ENCODE results near the gene TMEM87A. TPM values are rescaled to one million over a fixed set of nuclear protein-coding genes. Genes with fewer than 3 reads are reported as not detected.
A peak's percentile ranks its signal among the peaks of the same experiment; 100 is the strongest.
"Not testable (repeated sequence)": the region's sequence is repeated elsewhere in the genome, so short reads cannot be mapped to it uniquely, and the experiment has no call there.

Gene TMEM87A, protein sequence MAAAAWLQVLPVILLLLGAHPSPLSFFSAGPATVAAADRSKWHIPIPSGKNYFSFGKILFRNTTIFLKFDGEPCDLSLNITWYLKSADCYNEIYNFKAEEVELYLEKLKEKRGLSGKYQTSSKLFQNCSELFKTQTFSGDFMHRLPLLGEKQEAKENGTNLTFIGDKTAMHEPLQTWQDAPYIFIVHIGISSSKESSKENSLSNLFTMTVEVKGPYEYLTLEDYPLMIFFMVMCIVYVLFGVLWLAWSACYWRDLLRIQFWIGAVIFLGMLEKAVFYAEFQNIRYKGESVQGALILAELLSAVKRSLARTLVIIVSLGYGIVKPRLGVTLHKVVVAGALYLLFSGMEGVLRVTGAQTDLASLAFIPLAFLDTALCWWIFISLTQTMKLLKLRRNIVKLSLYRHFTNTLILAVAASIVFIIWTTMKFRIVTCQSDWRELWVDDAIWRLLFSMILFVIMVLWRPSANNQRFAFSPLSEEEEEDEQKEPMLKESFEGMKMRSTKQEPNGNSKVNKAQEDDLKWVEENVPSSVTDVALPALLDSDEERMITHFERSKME
- total RNA-seq: 45.4 and 52.6 TPM in 2 replicates

DNA sequence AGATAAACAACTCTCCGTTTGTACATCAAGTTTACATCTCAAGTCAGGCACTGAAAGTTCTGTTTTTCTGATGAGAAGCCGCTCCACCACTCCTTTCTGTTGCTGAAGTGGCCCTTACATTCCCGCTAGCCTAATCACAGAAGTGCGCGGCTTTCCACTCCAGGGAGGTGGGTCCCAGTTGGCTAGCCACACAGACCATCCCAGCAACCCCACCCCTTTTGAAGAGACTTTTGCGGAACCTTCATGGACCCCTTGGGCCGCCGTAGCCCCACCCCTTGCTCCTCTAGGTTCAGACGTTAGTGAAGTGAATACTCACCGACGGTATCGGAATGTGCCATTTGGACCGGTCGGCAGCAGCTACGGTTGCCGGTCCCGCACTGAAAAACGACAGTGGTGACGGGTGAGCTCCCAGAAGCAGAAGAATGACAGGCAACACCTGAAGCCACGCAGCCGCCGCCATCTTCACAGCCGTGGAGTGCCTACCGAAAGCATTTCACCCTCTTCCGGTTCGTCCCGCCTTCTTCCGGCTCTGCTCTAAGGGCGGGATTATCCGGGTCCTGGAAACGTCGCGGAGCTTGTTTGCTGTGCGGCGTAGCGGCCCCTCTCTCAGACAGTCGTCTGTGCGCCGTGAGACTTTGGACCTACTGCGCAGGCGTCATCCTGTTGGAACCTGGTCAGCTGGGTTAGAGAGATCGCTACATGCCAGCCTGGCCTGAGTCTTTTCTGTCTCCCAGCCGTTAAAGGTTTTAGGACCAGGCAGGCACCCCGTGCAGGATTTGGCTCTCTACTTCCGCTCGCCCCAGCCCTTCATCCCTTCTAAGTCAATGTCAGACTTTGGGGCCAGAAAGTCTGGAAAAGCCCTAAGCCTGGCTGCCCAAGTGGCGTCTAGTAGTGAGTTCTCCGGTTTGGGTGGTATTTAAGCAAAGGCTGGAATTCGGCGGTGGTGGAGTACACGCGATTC, at the start of gene TMEM87A, which contains the start of gene GANC:
TSS of gene TMEM87A (minus strand) at position 495 of the 961 bp plus-strand sequence. CDS start at position 460, 35 bp downstream.
TSS of gene GANC (plus strand) at position 263 of the 961 bp plus-strand sequence. CDS start 1,281 bp downstream, outside the sequence.
- peak within 1 kb of the TSS; percentile 100 for H3K4me3 Mint-ChIP-seq
- no peaks in the 10 kb centered on the region for H3K27me3 Mint-ChIP-seq
- H3K36me3 Mint-ChIP-seq (ENCODE audit: low read depth): peaks cover 48% of the 10 kb centered on the region
- H3K4me1 Mint-ChIP-seq: peaks cover 50% of the 10 kb centered on the region
- POLR2A ChIA-PET: interaction anchor here (0.6 to 2.0 kb wide), 23 partner anchors 14 to 1578 kb away, joined by 3 to 19 read pairs (median 4); partner anchors contain the start of genes CHP1, LCMT2, MGA and RAD51
- peak within 1 kb of the TSS; percentile 100 for H3K27ac Mint-ChIP-seq
- peak; percentile 85 for DNase-seq
- TF ChIP-seq, protein P1, sequence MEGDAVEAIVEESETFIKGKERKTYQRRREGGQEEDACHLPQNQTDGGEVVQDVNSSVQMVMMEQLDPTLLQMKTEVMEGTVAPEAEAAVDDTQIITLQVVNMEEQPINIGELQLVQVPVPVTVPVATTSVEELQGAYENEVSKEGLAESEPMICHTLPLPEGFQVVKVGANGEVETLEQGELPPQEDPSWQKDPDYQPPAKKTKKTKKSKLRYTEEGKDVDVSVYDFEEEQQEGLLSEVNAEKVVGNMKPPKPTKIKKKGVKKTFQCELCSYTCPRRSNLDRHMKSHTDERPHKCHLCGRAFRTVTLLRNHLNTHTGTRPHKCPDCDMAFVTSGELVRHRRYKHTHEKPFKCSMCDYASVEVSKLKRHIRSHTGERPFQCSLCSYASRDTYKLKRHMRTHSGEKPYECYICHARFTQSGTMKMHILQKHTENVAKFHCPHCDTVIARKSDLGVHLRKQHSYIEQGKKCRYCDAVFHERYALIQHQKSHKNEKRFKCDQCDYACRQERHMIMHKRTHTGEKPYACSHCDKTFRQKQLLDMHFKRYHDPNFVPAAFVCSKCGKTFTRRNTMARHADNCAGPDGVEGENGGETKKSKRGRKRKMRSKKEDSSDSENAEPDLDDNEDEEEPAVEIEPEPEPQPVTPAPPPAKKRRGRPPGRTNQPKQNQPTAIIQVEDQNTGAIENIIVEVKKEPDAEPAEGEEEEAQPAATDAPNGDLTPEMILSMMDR (IDR thresholded peaks at IDR 0.05): no peak
- peak; percentile 89 for ATAC-seq (ENCODE audit: low read depth)
- intact Hi-C loops (cut with micrococcal nuclease): loop anchor here (1.0 to 10.0 kb wide), 13 partner anchors 65 to 1681 kb away; partner anchors contain the start of genes CCNDBP1, CDAN1, EHD4 and INO80
- CTCF ChIA-PET: interaction anchor here (0.6 kb wide), 1 partner anchor 224 kb away, joined by 4 read pairs; no protein-coding TSS in a partner anchor
- H3K9me3 Mint-ChIP-seq: no peaks in the 10 kb centered on the region

DNA sequence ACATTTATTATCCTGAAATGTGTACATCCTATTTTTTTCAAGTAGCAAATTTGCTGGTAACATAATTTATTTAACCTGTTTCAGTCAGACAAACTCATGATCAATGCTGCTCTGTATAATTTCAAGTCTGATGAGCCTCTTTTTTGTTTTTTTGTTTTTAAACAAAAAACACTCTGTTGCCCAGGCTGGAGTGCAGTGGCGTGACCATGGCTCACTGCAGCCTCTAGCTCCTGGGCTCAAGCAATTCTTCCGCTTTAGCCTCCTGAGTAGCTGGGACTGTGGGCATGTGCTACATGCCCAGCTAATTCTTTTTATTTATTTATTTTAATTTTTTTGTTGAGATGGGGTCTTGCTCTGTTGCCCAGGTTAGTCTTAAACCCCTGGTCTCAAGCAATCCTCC, 46.0 kb upstream of the TMEM87A start:
- Mint-ChIP-seq H3K27me3 (no peaks in the 10 kb centered on the region), H3K9me3 (no peaks in the 10 kb centered on the region), H3K27ac (no peak overlapping the region), H3K4me1 (no peaks in the 10 kb centered on the region), H3K36me3 (ENCODE audit: low read depth) (peaks cover 63% of the 10 kb centered on the region), H3K4me3 (no peak overlapping the region)
- intact Hi-C loops (cut with micrococcal nuclease): no loop called here
- CTCF ChIA-PET: no interaction called here
- POLR2A ChIA-PET: no interaction called here
- TF ChIP-seq, protein P1 (IDR thresholded peaks at IDR 0.05): no peak
- no peak for DNase-seq
- no peak for ATAC-seq (ENCODE audit: low read depth)

DNA sequence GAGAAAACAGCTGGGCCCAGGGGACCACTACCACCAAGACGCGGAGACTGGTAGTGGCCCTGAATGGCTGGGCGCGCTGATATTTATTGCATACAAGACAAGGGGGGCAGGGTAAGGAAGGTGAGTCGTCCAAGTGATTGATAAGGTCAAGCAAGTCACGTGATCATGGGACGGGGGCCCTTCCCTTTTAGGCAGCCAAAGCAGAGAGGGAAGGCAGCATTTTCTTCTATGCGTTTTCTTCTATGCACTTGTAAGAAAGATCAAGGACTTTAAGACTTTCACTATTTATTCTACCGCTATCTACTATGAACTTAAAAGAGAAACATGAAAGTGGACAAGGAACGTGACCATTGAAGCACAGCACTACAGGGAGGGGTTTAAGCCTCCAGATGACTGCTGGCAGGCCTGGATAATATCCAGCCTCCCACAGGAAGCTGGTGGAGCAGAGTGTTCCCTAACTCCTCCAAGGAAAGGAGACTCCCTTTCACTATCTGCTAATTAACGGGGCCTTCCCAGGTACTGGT, 43.1 kb upstream of the TMEM87A start:
- H3K4me1 Mint-ChIP-seq; H3K27ac Mint-ChIP-seq; H3K4me3 Mint-ChIP-seq; DNase-seq; intact Hi-C loops (cut with micrococcal nuclease); ATAC-seq (ENCODE audit: low read depth); CTCF ChIA-PET; POLR2A ChIA-PET; H3K27me3 Mint-ChIP-seq; H3K9me3 Mint-ChIP-seq: not testable (repeated sequence)
- peaks cover 63% of the 10 kb centered on the region for H3K36me3 Mint-ChIP-seq (ENCODE audit: low read depth)

DNA sequence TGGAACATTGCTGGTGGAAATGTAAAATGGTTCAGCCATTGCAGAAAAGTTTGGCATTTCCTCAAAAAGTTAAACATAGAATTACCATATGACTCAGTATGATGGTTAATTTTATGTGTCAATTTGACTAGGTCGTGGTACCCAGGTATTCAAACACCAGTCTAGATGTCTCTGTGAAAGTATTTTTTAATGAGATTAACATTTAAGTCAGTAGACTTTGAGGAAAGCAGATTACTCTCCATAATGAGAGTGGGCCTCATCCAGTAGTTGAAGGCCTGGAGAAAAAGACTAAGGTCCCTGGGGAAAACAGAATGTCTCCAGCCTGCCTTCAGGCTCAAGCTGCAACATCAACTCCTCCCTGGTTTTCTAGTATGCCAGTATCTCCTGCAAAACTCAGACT, 42.3 kb upstream of the TMEM87A start:
- intact Hi-C loops (cut with micrococcal nuclease): no loop called here
- Mint-ChIP-seq H3K9me3 (no peaks in the 10 kb centered on the region), H3K4me1 (no peaks in the 10 kb centered on the region), H3K4me3 (no peak overlapping the region), H3K27me3 (no peaks in the 10 kb centered on the region), H3K36me3 (ENCODE audit: low read depth) (peaks cover 63% of the 10 kb centered on the region), H3K27ac (no peak overlapping the region)
- DNase-seq (no peak), ATAC-seq (ENCODE audit: low read depth) (no peak)
- ChIA-PET POLR2A (no interaction called here), CTCF (no interaction called here)
- TF ChIP-seq, protein P1 (IDR thresholded peaks at IDR 0.05): no peak

DNA sequence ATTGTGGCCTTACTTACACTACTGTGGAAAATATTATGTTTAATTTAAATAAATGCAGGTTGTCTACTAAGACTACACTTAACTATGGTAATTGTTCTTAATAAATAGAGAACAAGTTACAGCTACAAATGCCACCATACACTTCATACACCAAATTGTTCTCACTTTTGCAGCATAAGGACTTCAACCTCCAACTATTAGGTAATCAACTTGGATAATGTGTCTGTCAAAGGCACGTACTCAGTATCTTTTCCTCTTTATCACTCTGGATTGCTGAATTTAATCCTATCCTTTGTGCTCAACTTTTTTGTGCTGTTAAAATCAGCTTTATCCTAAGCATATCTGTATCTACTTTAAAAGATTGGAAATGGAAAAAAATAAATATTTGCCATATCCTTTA, 41.6 kb upstream of the TMEM87A start:
- TF ChIP-seq, protein P1 (IDR thresholded peaks at IDR 0.05): no peak
- no peak overlapping the region for H3K27ac Mint-ChIP-seq
- POLR2A ChIA-PET: no interaction called here
- H3K9me3 Mint-ChIP-seq: no peaks in the 10 kb centered on the region
- peaks cover 70% of the 10 kb centered on the region for H3K36me3 Mint-ChIP-seq (ENCODE audit: low read depth)
- no peaks in the 10 kb centered on the region for H3K27me3 Mint-ChIP-seq
- intact Hi-C loops (cut with micrococcal nuclease): no loop called here
- H3K4me1 Mint-ChIP-seq: no peaks in the 10 kb centered on the region
- ATAC-seq (ENCODE audit: low read depth) (no peak), DNase-seq (no peak)
- CTCF ChIA-PET: no interaction called here
- no peak overlapping the region for H3K4me3 Mint-ChIP-seq

Measured in activated B cell treated with CpG ODN at 0.5 μM for 24 hours (primary cell).